ENCODE results near the gene COL20A1.

Gene COL20A1

GRCh38 chr20:63357921-63358905 lies 65.2 kb downstream of the COL20A1 start:
- H3K4me3 ChIP-seq (ENCODE audit: low read depth, low read length) = no peak overlapping the region
- no peak for TF ChIP-seq CTCF (IDR thresholded peaks at IDR 0.05; ENCODE audit: low read depth, low read length, missing control alignments)
- DNase-seq (ENCODE audit: low read depth) = no peak

GRCh38 chr20:63359164-63359934 lies 66.4 kb downstream of the COL20A1 start:
- no peak for TF ChIP-seq CTCF (IDR thresholded peaks at IDR 0.05; ENCODE audit: low read depth, low read length, missing control alignments)
- H3K4me3 ChIP-seq (ENCODE audit: low read depth, low read length) = no peak overlapping the region
- no peak for DNase-seq (ENCODE audit: low read depth)

- TF ChIP-seq CTCF (IDR thresholded peaks at IDR 0.05; ENCODE audit: low read depth, low read length, missing control alignments) = no peak
- no peak for DNase-seq (ENCODE audit: low read depth)
- H3K4me3 ChIP-seq (ENCODE audit: low read depth, low read length) = no peak overlapping the region
These were observed 67.2 kb downstream of the COL20A1 start for GRCh38 chr20:63359937-63360849.

GRCh38 chr20:63360850-63361518 lies 68.0 kb downstream of the COL20A1 start, which contains the start of gene CHRNA4:
Gene CHRNA4 (minus strand): TSS chr20:63361349. CDS start chr20:63361165, 184 bp downstream.
- no peak for TF ChIP-seq CTCF (IDR thresholded peaks at IDR 0.05; ENCODE audit: low read depth, low read length, missing control alignments)
- H3K4me3 ChIP-seq (ENCODE audit: low read depth, low read length) = no peak within 1 kb of the TSS
- no peak for DNase-seq (ENCODE audit: low read depth)

- no peak for TF ChIP-seq CTCF (IDR thresholded peaks at IDR 0.05; ENCODE audit: low read depth, low read length, missing control alignments)
- no peak overlapping the region for H3K4me3 ChIP-seq (ENCODE audit: low read depth, low read length)
- DNase-seq (ENCODE audit: low read depth) = no peak
These were observed 68.8 kb downstream of the COL20A1 start for GRCh38 chr20:63361519-63362435.
